GM12872 (cell line): ENCODE data around the gene CGRRF1.

Experiments
- TF ChIP-seq, protein P1 (sequence below): IDR thresholded peaks from 3 replicates; pipeline ENCODE4 v1.5.1; 2011; ENCODE audit warnings: low read depth, mild to moderate bottlenecking, low read length, moderate library complexity; ENCODE audit not compliant: insufficient read depth

The CGRRF1 gene, protein sequence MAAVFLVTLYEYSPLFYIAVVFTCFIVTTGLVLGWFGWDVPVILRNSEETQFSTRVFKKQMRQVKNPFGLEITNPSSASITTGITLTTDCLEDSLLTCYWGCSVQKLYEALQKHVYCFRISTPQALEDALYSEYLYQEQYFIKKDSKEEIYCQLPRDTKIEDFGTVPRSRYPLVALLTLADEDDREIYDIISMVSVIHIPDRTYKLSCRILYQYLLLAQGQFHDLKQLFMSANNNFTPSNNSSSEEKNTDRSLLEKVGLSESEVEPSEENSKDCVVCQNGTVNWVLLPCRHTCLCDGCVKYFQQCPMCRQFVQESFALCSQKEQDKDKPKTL

DNA sequence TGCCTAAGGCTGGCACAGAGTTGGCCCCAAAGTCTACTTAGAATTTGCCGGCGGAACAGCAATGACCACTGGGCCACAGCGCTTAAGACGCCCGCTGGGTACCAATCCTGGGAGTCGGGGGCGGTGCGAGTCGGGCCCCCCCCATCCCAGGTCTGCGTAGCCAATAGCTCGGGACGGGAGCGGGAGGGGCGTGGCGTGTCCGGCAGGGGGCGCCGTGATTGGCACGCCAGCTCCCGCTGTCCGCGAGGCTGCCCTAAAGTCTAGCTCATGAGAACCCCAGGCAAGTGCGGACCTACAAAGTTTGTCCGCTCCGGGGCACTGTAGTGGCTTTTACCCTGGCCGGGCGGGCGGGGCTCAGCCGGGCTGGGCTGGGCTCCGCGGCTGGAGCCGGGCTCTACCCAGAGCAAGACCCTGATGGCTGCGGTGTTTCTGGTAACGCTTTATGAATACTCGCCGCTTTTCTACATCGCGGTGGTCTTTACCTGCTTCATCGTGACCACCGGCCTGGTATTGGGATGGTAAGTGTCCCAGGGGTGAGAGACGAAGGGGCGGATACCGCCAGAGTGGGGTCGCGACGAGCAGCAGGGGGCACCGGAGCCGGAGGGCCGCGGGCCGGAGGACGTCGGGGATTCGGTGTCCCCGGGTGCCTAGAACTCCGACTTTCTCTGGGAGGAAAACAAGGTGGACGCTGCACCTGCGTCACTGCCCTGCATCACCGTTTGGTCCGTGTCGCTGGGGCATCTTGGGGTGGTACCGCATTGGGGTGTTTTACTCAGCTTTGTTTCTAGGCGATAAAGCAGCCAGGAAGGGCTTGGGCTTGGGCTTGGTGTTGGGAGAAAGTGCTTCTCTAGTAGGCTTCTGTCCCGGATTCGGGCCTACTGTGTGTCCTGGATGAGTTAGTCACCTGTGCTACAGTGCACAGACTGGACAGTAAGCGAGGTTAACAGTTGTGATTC lies at the start of gene CGRRF1:
CGRRF1 (plus strand) TSS at position 361 of the 956 bp plus-strand sequence; CDS start at position 415, 54 bp downstream.
- TF ChIP-seq, protein P1, sequence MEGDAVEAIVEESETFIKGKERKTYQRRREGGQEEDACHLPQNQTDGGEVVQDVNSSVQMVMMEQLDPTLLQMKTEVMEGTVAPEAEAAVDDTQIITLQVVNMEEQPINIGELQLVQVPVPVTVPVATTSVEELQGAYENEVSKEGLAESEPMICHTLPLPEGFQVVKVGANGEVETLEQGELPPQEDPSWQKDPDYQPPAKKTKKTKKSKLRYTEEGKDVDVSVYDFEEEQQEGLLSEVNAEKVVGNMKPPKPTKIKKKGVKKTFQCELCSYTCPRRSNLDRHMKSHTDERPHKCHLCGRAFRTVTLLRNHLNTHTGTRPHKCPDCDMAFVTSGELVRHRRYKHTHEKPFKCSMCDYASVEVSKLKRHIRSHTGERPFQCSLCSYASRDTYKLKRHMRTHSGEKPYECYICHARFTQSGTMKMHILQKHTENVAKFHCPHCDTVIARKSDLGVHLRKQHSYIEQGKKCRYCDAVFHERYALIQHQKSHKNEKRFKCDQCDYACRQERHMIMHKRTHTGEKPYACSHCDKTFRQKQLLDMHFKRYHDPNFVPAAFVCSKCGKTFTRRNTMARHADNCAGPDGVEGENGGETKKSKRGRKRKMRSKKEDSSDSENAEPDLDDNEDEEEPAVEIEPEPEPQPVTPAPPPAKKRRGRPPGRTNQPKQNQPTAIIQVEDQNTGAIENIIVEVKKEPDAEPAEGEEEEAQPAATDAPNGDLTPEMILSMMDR = peak; percentile 18; the same call in 1 of the 3 replicates

DNA sequence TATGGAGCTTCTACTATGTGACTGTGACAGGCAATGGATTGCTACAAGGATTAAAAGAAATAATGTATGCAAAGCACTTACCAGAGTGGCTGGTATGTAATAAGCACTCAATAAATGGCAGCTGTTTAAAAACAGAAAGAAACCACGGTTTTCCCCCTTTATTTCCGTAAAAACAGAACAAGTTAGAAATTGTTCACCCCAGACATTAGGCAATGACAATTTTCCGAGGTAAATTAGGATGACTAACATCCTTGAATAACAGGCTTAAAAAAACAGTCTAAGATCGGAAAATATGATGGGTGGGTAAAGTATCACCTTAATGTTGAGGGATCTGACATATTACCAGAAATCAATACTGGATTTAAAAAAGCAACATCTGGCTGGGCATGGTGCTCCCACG lies 47.7 kb upstream of the CGRRF1 start:
- TF ChIP-seq, protein P1 = no peak

DNA sequence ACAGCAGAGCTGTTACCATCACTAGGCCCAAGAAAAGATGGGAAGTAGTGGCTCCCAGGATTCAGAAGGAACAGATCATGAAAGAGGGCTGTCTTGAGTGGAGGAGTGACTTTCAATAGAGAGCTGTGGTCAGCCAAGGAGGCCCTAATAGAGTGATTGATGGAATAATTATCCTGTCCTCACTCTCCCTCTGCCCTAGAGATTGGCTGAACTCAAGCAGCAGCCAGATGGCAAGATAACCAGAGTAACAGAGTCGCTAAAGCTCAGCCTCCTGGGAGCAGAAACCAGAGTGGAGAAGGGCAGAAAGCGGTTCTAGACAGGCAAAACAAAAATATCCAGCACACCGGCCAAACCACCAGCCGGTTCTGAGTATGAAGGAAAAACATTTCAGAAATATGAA lies 44.1 kb upstream of the CGRRF1 start:
- TF ChIP-seq, protein P1 = no peak

DNA sequence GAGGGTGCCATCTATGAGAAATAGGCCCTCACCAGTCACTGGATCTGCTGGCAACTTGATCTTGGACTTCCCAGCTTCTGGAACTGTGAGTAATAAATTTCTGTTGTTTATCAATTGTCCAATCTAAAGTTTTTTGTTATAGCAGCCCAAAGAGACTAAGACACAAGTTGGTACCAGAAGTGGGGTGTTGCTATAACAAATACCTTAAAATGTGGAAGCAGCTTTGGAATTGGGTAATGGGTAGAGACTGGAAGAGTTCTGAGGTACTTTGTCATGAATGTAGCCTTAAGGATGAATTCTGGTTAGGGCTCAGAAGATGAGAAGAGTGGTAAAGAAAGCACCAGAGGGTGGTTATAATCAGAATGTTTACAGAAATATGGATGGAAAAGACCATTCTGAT lies 42.4 kb upstream of the CGRRF1 start:
- TF ChIP-seq, protein P1 = no peak

DNA sequence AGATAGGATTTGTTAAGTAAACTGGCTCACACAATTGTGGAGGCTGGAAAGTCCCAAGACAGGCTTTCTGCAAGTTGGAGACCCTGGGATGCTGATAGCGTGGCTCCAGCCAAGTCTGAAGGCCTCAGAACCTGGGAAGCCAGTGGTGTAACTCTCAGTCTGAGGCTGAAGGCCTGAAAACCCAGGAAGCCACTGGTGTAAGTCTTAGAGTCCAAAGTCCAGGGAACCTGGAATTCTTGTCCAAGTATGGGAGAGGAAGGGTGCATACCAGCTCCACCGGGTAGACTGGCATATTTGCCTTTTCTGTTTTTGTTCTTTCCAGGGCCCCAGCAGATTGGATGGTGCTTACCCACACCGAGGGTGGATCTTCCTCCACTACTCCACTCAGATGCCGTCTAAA lies 39.0 kb upstream of the CGRRF1 start:
- TF ChIP-seq, protein P1 = no peak

DNA sequence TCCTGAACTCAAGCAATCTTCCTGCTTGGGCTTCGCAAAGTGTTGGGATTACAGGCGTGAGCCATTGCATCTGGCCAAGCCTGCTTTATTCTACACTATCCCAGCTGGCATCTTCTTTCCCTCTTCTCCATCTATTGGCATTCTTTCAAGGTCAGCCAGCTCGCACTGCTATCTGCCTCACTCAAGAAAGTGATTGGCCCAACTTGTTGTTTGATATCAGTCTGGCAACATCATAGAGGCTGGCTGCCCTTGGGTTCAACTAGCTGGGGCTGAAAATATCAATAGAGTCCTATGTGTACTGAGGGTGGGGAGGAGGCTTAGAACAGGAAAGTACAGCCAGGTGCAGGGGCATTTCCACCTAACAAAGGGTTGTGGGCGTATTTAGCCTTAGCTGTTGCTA lies 38.1 kb upstream of the CGRRF1 start:
- TF ChIP-seq, protein P1 = no peak

DNA sequence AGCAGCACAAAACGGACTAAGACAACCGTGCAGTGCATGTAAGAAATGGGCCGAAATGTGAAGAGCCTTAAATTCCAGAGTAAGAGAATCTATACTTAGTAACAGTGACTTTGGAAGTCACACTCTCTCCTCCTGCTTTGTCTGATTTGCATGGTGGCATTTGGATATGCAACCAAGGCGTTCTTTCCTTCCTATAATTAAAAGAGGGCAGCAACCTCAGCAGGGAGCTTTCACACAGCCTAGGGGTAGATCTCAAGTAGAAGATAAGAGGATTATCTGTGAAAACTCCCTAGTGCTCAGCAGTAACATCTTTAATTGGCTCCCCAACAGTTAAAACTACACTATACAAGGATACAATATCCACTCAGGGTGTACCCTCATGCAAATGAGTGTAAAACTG lies 37.4 kb upstream of the CGRRF1 start:
- TF ChIP-seq, protein P1 = no peak
